HepG2 (cell line): ENCODE data around the gene TBC1D14. TPM values are rescaled to one million over a fixed set of nuclear protein-coding genes. Genes with fewer than 3 reads are reported as not detected.

Experiments
- ETV5 ChIP-seq: IDR thresholded peaks from 2 replicates; pipeline ENCODE4 v1.6.1; 2018; ENCODE audit warnings: missing biosample characterization, missing genetic modification reagents, inconsistent platforms, borderline replicate concordance
- GATAD2A ChIP-seq: IDR thresholded peaks from 2 replicates; pipeline ENCODE4 v1.6.1; 2016
- GPN1 ChIP-seq: sonication (generic); formaldehyde crosslinking; IDR thresholded peaks from 2 replicates; pipeline ENCODE4 v1.5.1; 2020; ENCODE audit warnings: missing genetic modification reagents, borderline replicate concordance
- GRHL1 ChIP-seq: sonication (generic); formaldehyde crosslinking; conservative IDR thresholded peaks from 2 replicates; pipeline ENCODE4 v1.8.0; 2022; ENCODE audit warnings: missing genetic modification reagents
- HOXA3 ChIP-seq: sonication (generic); formaldehyde crosslinking; IDR thresholded peaks from 2 replicates; pipeline ENCODE4 v1.5.0; 2020; ENCODE audit warnings: missing genetic modification reagents
- HOXA5 ChIP-seq: sonication (generic); formaldehyde crosslinking; IDR thresholded peaks from 2 replicates; pipeline ENCODE4 v1.4.0; 2020; ENCODE audit warnings: missing genetic modification reagents
- MEIS2 ChIP-seq: sonication (generic); formaldehyde crosslinking; IDR thresholded peaks from 2 replicates; pipeline ENCODE4 v1.9.0; 2021; ENCODE audit warnings: mild to moderate bottlenecking, missing genetic modification reagents
- MTA1 ChIP-seq: sonication (generic); formaldehyde crosslinking; IDR thresholded peaks from 2 replicates; pipeline ENCODE4 v1.4.0; 2020; ENCODE audit warnings: missing genetic modification reagents, mild to moderate bottlenecking, borderline replicate concordance
- SALL1 ChIP-seq: sonication (generic); formaldehyde crosslinking; IDR thresholded peaks from 2 replicates; pipeline ENCODE4 v1.8.0; 2022; ENCODE audit warnings: mild to moderate bottlenecking, missing genetic modification reagents
- SIN3A ChIP-seq: IDR thresholded peaks from 2 replicates; pipeline ENCODE4 v1.6.1; 2011; ENCODE audit warnings: low read depth, mild to moderate bottlenecking, control low read depth, low read length, borderline replicate concordance
- SMAD3 ChIP-seq: sonication (generic); formaldehyde crosslinking; IDR thresholded peaks from 2 replicates; pipeline ENCODE4 v1.4.0; 2020; ENCODE audit warnings: missing genetic modification reagents
- SP4 ChIP-seq: sonication (generic); formaldehyde crosslinking; IDR thresholded peaks from 2 replicates; pipeline ENCODE4 v1.8.1; 2023; ENCODE audit warnings: mild to moderate bottlenecking, missing genetic modification reagents
- STAG1 ChIP-seq: sonication (generic); formaldehyde crosslinking; IDR thresholded peaks from 2 replicates; pipeline ENCODE4 v1.4.0; 2020; ENCODE audit warnings: missing genetic modification reagents
- TOPORS ChIP-seq: sonication (generic); formaldehyde crosslinking; IDR thresholded peaks from 2 replicates; pipeline ENCODE4 v1.8.0; 2023; ENCODE audit warnings: mild to moderate bottlenecking, missing genetic modification reagents
- ZBTB7A ChIP-seq: sonication (generic); formaldehyde crosslinking; IDR thresholded peaks from 2 replicates; pipeline ENCODE4 v1.8.0; 2022; ENCODE audit warnings: mild to moderate bottlenecking, missing genetic modification reagents
- ZNF234 ChIP-seq: sonication (generic); formaldehyde crosslinking; conservative IDR thresholded peaks from 2 replicates; pipeline ENCODE4 v1.5.1; 2020; ENCODE audit warnings: mild to moderate bottlenecking, missing genetic modification reagents
- ZNF33B ChIP-seq: sonication (generic); formaldehyde crosslinking; IDR thresholded peaks from 2 replicates; pipeline ENCODE4 v1.5.1; 2020; ENCODE audit warnings: mild to moderate bottlenecking, missing genetic modification reagents
- ZNF350 ChIP-seq: sonication (generic); formaldehyde crosslinking; IDR thresholded peaks from 2 replicates; pipeline ENCODE4 v1.4.0; 2020; ENCODE audit warnings: mild to moderate bottlenecking, low read depth, missing genetic modification reagents, borderline replicate concordance
- ZNF558 ChIP-seq: sonication (generic); formaldehyde crosslinking; IDR thresholded peaks from 2 replicates; pipeline ENCODE4 v1.9.0; 2022; ENCODE audit warnings: mild to moderate bottlenecking, missing genetic modification reagents, borderline replicate concordance
- ZNF572 ChIP-seq: sonication (generic); formaldehyde crosslinking; IDR thresholded peaks from 2 replicates; pipeline ENCODE4 v1.5.1; 2020; ENCODE audit warnings: mild to moderate bottlenecking, missing genetic modification reagents
- ZNF747 ChIP-seq: sonication (generic); formaldehyde crosslinking; IDR thresholded peaks from 2 replicates; pipeline ENCODE4 v1.8.1; 2023; ENCODE audit warnings: missing genetic modification reagents, mild to moderate bottlenecking, borderline replicate concordance
- ZNF790 ChIP-seq: sonication (generic); formaldehyde crosslinking; IDR thresholded peaks from 2 replicates; pipeline ENCODE4 v1.8.0; 2022; ENCODE audit warnings: missing genetic modification reagents, mild to moderate bottlenecking, borderline replicate concordance
- ZZZ3 ChIP-seq: sonication (generic); formaldehyde crosslinking; IDR thresholded peaks from 2 replicates; pipeline ENCODE4 v1.4.0; 2020; ENCODE audit warnings: missing genetic modification reagents, mild to moderate bottlenecking, borderline replicate concordance
- polyA plus RNA-seq, 8 experiments: library from polyadenylated mRNA; depleted of rRNA in 3 of 8; stranded (reverse) in 7 of 8; unstranded in 1 of 8; fragments of >200 nt; fragmentation: Illumina TruSeq in 4 of 8; extraction: Trizol in 4 of 8; gene quantifications; 2 replicates each; pipeline versions ENCODE4 v1.2.1 to v1.2.3, GENCODE V29; 2011 to 2016; ENCODE audit warnings: low read depth in 4 of 8, missing spikeins in 1 of 8, mixed read lengths in 1 of 8; ENCODE audit not compliant: insufficient read depth in 1 of 8
- total RNA-seq, 5 experiments: library from RNA; depleted of rRNA; stranded (reverse); fragments of >200 nt; fragmentation: Illumina TruSeq; extraction: Trizol; gene quantifications; 2 replicates each; pipeline ENCODE4 v1.2.3, GENCODE V29; 2016; ENCODE audit warnings: low read depth in 1 of 5
- TF ChIP-seq, protein P1 (sequence below): sonication (generic); formaldehyde crosslinking; conservative IDR thresholded peaks from 2 replicates; pipeline ENCODE4 v1.4.0; 2020; ENCODE audit warnings: mild to moderate bottlenecking, missing genetic modification reagents, moderate library complexity

The TBC1D14 gene
- total and polyA plus RNA-seq, 2 of the 13 experiments (the other 11 are each of a cell fraction or from before 2014, with no cell fraction given) = 29.5 to 46.5 TPM

- TF ChIP-seq ZNF350 (CRISPR knock-in tag) = peak; percentile 70
- TF ChIP-seq HOXA5 (CRISPR knock-in tag) = 0 out of 2 replicates have a peak, but pooled peaks have one; percentile 65
- TF ChIP-seq ZNF790 (CRISPR knock-in tag) = peak; percentile 94; the same call in 1 of the 2 replicates
- TF ChIP-seq, protein P1, sequence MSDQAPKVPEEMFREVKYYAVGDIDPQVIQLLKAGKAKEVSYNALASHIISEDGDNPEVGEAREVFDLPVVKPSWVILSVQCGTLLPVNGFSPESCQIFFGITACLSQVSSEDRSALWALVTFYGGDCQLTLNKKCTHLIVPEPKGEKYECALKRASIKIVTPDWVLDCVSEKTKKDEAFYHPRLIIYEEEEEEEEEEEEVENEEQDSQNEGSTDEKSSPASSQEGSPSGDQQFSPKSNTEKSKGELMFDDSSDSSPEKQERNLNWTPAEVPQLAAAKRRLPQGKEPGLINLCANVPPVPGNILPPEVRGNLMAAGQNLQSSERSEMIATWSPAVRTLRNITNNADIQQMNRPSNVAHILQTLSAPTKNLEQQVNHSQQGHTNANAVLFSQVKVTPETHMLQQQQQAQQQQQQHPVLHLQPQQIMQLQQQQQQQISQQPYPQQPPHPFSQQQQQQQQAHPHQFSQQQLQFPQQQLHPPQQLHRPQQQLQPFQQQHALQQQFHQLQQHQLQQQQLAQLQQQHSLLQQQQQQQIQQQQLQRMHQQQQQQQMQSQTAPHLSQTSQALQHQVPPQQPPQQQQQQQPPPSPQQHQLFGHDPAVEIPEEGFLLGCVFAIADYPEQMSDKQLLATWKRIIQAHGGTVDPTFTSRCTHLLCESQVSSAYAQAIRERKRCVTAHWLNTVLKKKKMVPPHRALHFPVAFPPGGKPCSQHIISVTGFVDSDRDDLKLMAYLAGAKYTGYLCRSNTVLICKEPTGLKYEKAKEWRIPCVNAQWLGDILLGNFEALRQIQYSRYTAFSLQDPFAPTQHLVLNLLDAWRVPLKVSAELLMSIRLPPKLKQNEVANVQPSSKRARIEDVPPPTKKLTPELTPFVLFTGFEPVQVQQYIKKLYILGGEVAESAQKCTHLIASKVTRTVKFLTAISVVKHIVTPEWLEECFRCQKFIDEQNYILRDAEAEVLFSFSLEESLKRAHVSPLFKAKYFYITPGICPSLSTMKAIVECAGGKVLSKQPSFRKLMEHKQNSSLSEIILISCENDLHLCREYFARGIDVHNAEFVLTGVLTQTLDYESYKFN (CRISPR knock-in tag) = peak; percentile 77
- TF ChIP-seq SIN3A = peak; percentile 69; the same call in 1 of the 2 replicates
- 0 out of 2 replicates have a peak, but pooled peaks have one; percentile 43 for TF ChIP-seq SMAD3 (CRISPR knock-in tag)
- peak; percentile 92 for TF ChIP-seq ZNF33B
- TF ChIP-seq ZNF572 (CRISPR knock-in tag) = peak; percentile 34; the same call in 1 of the 2 replicates
- TF ChIP-seq GPN1 (CRISPR knock-in tag) = no peak
- peak; percentile 75; the same call in 1 of the 2 replicates for TF ChIP-seq ZNF747 (CRISPR knock-in tag)
- TF ChIP-seq ZNF234 (CRISPR knock-in tag) = no peak
- peak; percentile 96 for TF ChIP-seq SALL1 (CRISPR knock-in tag)
- TF ChIP-seq STAG1 = peak; percentile 45
- 0 out of 2 replicates have a peak, but pooled peaks have one; percentile 24 for TF ChIP-seq MEIS2 (CRISPR knock-in tag)
- peak; percentile 90; the same call in 1 of the 2 replicates for TF ChIP-seq ZBTB7A (CRISPR knock-in tag)
- TF ChIP-seq ETV5 (CRISPR knock-in tag) = peak; percentile 9
- peak; percentile 84 for TF ChIP-seq GATAD2A (CRISPR knock-in tag)
- TF ChIP-seq ZZZ3 = peak; percentile 44; the same call in 1 of the 2 replicates
- TF ChIP-seq GRHL1 (CRISPR knock-in tag) = no peak
- TF ChIP-seq HOXA3 (CRISPR knock-in tag) = peak; percentile 80; the same call in 1 of the 2 replicates
- peak; percentile 94; the same call in 1 of the 2 replicates for TF ChIP-seq MTA1 (CRISPR knock-in tag)
- TF ChIP-seq TOPORS (CRISPR knock-in tag) = 0 out of 2 replicates have a peak, but pooled peaks have one; percentile 25
- TF ChIP-seq ZNF558 (CRISPR knock-in tag) = 0 out of 2 replicates have a peak, but pooled peaks have one; percentile 56
- peak; percentile 13; the same call in 1 of the 2 replicates for TF ChIP-seq SP4 (CRISPR knock-in tag)
These were observed 124.8 kb downstream of the TBC1D14 start (continued) for GRCh38 chr4:7034262-7035081.
